Mucosa of descending colon (tissue), 3 donors: ENCODE results near the gene UCP2. TPM values are rescaled to one million over a fixed set of nuclear protein-coding genes. Genes with fewer than 3 reads are reported as not detected.
"Not testable (repeated sequence)": the region's sequence is repeated elsewhere in the genome, so short reads cannot be mapped to it uniquely, and the experiment has no call there.

Experiments
- ATAC-seq: fragments of 200-7000 bp; cut with Tn5 transposase; one replicate; pipeline ENCODE4 v1.9.1; 2020; ENCODE audit warnings: mild to moderate bottlenecking, moderate library complexity
- DNase-seq, 3 donors: peaks; one replicate each; pipeline ENCODE4 v3.0.0-alpha.2; 2020
- H3K36me3 ChIP-seq: fragments of 200-600 bp; one replicate; pipeline ENCODE4 v1.8.0; 2021; ENCODE audit warnings: low read depth, mild to moderate bottlenecking
- H3K4me1 ChIP-seq: fragments of 200-600 bp; one replicate; pipeline ENCODE4 v1.8.0; 2021; ENCODE audit warnings: low read depth, mild to moderate bottlenecking
- H3K4me3 ChIP-seq: fragments of 200-600 bp; one replicate; pipeline ENCODE4 v1.8.0; 2021; ENCODE audit warnings: mild to moderate bottlenecking
- H3K9me3 ChIP-seq: fragments of 200-600 bp; one replicate; pipeline ENCODE4 v1.8.0; 2021; ENCODE audit warnings: mild to moderate bottlenecking
- CTCF ChIP-seq: fragments of 200-600 bp; IDR thresholded peaks from one replicate; pipeline ENCODE4 v1.8.0; 2022; ENCODE audit warnings: antibody characterized with exemption, mild to moderate bottlenecking
- intact Hi-C, 2 donors: fragments of 100-400 bp; cut with DNase I in 1 of 2; cut with micrococcal nuclease in 1 of 2; formaldehyde crosslinking; loops; one replicate each; pipeline versions ENCODE4 v1.11.0 to v1.11.1; 2022; cut with DNase I, micrococcal nuclease
- total RNA-seq, 3 donors: library from RNA; stranded (reverse); fragmentation: NEBNext Ultra II Directional in 2 of 3; extraction: Animal tissue kit (Norgen Biotek cat#: 25700) in 2 of 3; gene quantifications; one replicate each; pipeline versions ENCODE4 v1.2.1 to v1.2.4, GENCODE V29; 2021 to 2023
- donor health status: DM: no; HTN: no; CAD: no; lungs with moderate emphysema.
- donor health status: DM: no; HTN: no; CAD: no.
- donor health status: DM: no; HTN: yes; CAD: no.

Gene UCP2
- total RNA-seq, 3 donors from 2014 or later = 36.4 to 61.3 (median 39.9) TPM

GRCh38 chr11:73944901-73945300 is 37.7 kb downstream of the UCP2 start:
- intact Hi-C loops = no loop called here
- Histone ChIP-seq H3K4me3 (no peak overlapping the region), H3K36me3 (no peaks in the 10 kb centered on the region), H3K9me3 (peaks cover 7% of the 10 kb centered on the region), H3K4me1 (peaks cover 3% of the 10 kb centered on the region)
- ATAC-seq (no peak), DNase-seq (no peak)
- TF ChIP-seq CTCF = no peak

- no peak for TF ChIP-seq CTCF
- intact Hi-C loops = no loop called here
- Histone ChIP-seq H3K36me3 (no peaks in the 10 kb centered on the region), H3K9me3 (peaks cover 9% of the 10 kb centered on the region), H3K4me3 (no peak overlapping the region), H3K4me1 (peaks cover 3% of the 10 kb centered on the region)
- ATAC-seq (no peak), DNase-seq (no peak)
Measured at GRCh38 chr11:73944085-73944484, 38.6 kb downstream of the UCP2 start.

GRCh38 chr11:73942010-73942409 is 40.6 kb downstream of the UCP2 start:
- no peak for ATAC-seq
- DNase-seq = no peak
- intact Hi-C loops = no loop called here
- H3K4me1 ChIP-seq = peaks cover 3% of the 10 kb centered on the region
- H3K9me3 ChIP-seq = peaks cover 12% of the 10 kb centered on the region
- TF ChIP-seq CTCF = no peak
- no peaks in the 10 kb centered on the region for H3K36me3 ChIP-seq
- no peak overlapping the region for H3K4me3 ChIP-seq

- no peak for TF ChIP-seq CTCF
- intact Hi-C loops = no loop called here
- no peak overlapping the region for H3K4me3 ChIP-seq
Measured at GRCh38 chr11:73940801-73941570, 41.7 kb downstream of the UCP2 start.

GRCh38 chr11:73939096-73939495 is 43.5 kb downstream of the UCP2 start:
- intact Hi-C loops = no loop called here
- no peak for TF ChIP-seq CTCF
- no peaks in the 10 kb centered on the region for H3K36me3 ChIP-seq
- ATAC-seq (no peak), DNase-seq (no peak)
- H3K4me1 ChIP-seq = no peaks in the 10 kb centered on the region
- peaks cover 12% of the 10 kb centered on the region for H3K9me3 ChIP-seq
- H3K4me3 ChIP-seq = no peak overlapping the region

More at GRCh38 chr11:73940801-73941570, 41.7 kb downstream of the UCP2 start:
- Histone ChIP-seq H3K4me1 (peaks cover 3% of the 10 kb centered on the region), H3K36me3 (no peaks in the 10 kb centered on the region), H3K9me3 (peaks cover 12% of the 10 kb centered on the region)
- no peak for DNase-seq
- ATAC-seq = no peak

GRCh38 chr11:73936047-73936446 is 46.6 kb downstream of the UCP2 start:
- H3K4me3 ChIP-seq, ATAC-seq, H3K9me3 ChIP-seq, DNase-seq, intact Hi-C loops, H3K4me1 ChIP-seq, H3K36me3 ChIP-seq: not testable (repeated sequence)
